ENCODE results near the gene MYO19.

Gene MYO19

DNA sequence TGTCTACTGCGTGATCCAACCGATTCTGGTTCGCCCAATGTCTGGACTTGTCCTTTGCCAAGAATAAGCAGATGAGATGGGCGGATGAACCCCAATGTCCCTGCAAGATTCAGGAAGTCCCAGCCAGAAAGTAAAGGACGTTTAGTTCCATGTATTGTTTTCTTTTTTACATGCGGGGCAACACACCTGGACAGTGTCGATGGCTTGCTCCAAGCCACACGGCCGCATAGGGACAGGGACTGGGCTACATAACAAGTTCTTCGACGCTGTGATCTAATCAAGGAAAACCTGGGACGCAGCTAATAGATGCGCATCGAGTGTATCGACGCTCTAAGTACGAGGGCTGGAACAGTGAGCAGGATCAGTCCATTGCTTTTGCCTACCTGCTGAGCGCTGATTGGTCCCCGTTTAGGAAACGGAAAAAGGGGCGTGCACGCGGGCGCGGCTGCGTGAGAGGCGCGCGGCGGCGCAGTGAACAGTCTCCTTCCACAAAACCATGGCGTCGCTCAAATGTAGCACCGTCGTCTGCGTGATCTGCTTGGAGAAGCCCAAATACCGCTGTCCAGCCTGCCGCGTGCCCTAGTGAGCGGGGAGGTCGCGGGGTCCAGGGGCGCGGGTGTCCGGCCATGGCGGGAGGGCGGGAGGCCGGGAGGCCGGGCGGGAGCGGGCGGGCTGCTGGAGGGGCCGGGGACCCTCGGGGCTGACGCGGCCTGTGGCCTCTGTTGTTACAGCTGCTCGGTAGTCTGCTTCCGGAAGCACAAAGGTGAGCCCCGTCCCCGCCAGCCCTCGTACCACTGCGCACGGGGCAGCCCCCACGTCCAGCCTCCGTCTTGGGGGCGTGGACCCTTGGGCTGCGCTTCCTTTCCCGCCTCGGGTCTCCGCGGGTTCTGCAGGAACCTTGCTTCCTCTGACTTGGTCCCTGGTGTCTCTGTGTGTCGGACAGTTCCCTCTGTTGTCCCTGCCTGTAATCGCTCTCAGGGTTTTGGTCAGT is 48.2 kb downstream of the MYO19 start, which contains the start of gene ZNHIT3 (continued):
- no peak for TF ChIP-seq ZNF707 (tag by site-specific recombination; IDR thresholded peaks at IDR 0.05)

DNA sequence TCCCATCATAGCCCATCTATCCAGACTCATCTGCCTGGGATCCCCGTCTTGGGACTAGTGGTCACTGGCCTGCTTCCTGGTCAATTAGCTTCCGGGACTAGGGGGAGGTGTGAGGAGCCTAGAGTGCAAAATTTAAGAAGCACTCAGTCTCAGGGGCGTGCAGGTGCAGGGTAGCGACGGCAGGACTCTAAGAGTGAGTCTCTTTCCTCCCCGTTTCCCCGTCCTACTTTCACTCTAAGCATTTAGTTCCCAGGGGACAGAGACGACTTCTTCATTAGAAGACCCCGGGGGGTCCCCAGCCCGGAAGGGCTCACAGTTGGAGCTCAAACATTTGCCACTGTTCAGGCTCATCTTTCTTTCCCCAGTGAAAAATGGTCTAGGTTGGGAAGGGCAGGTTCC is 48.9 kb downstream of the MYO19 start:
- Histone ChIP-seq H3K4me1 (ENCODE audit: control insufficient read depth, insufficient read depth, low read length) (no peaks in the 10 kb centered on the region), H3K4me3 (ENCODE audit: low read depth, low read length) (peak overlapping the region; percentile 94), H3K9me3 (ENCODE audit: control insufficient read depth, insufficient read depth, low read depth, low read length) (no peaks in the 10 kb centered on the region), H3K27ac (ENCODE audit: extremely low read depth, low read depth, low read length) (no peak overlapping the region), H3K36me3 (ENCODE audit: control insufficient read depth in 2 of 2, insufficient read depth in 1 of 2, low read length in 2 of 2) (peaks cover 18 to 26% of the 10 kb centered on the region in 2 experiments)
- TF ChIP-seq ZNF600 (tag by site-specific recombination; IDR thresholded peaks at IDR 0.05), result no peak
- TF ChIP-seq ZFP41 (tag by site-specific recombination; IDR thresholded peaks at IDR 0.05; ENCODE audit: borderline replicate concordance), result no peak
- peak; percentile 19; the same call in 1 of the 2 replicates for TF ChIP-seq GLIS1 (tag by site-specific recombination; IDR thresholded peaks at IDR 0.05)
- no peak for TF ChIP-seq GLI4 (tag by site-specific recombination; IDR thresholded peaks at IDR 0.05)
- no peak for TF ChIP-seq ZNF701 (tag by site-specific recombination; IDR thresholded peaks at IDR 0.05)
- ChIA-PET CTCF (interaction anchor here (0.6 to 1.9 kb wide), 3 partner anchors 70 to 517 kb away, joined by 3 to 12 read pairs (median 3); no protein-coding TSS in a partner anchor), POLR2A (interaction anchor here (0.6 to 1.6 kb wide), 8 partner anchors 9 to 677 kb away, joined by 3 to 9 read pairs (median 4); partner anchors contain the start of genes GGNBP2, LYZL6 and TAF15)

GRCh38 chr17:36485027-36485426 is 49.6 kb downstream of the MYO19 start:
- ChIA-PET CTCF (interaction anchor here (1.0 to 1.9 kb wide), 5 partner anchors 336 to 538 kb away, joined by 3 to 12 read pairs (median 4); no protein-coding TSS in a partner anchor), POLR2A (interaction anchor here (0.6 to 1.6 kb wide), 2 partner anchors 561 to 676 kb away, joined by 3 to 5 read pairs; partner anchors contain the start of gene TAF15)
- H3K36me3 ChIP-seq (ENCODE audit: control insufficient read depth in 2 of 2, insufficient read depth in 1 of 2, low read length in 2 of 2), result peaks cover 15 to 20% of the 10 kb centered on the region in 2 experiments
- H3K4me1 ChIP-seq (ENCODE audit: control insufficient read depth, insufficient read depth, low read length), result no peaks in the 10 kb centered on the region
- no peak overlapping the region for H3K4me3 ChIP-seq (ENCODE audit: low read depth, low read length)
- no peaks in the 10 kb centered on the region for H3K9me3 ChIP-seq (ENCODE audit: control insufficient read depth, insufficient read depth, low read depth, low read length)
- no peak overlapping the region for H3K27ac ChIP-seq (ENCODE audit: extremely low read depth, low read depth, low read length)
- TF ChIP-seq ZNF473 (tag by site-specific recombination; IDR thresholded peaks at IDR 0.05) (no peak), ZNF76 (tag by site-specific recombination; IDR thresholded peaks at IDR 0.05; ENCODE audit: borderline replicate concordance, low read depth) (no peak), KLF10 (tag by site-specific recombination; IDR thresholded peaks at IDR 0.05) (no peak), ZNF169 (tag by site-specific recombination; IDR thresholded peaks at IDR 0.05) (no peak), ZNF248 (tag by site-specific recombination; IDR thresholded peaks at IDR 0.05) (no peak), ZNF558 (tag by site-specific recombination; IDR thresholded peaks at IDR 0.05) (no peak), ZNF266 (tag by site-specific recombination; IDR thresholded peaks at IDR 0.05; ENCODE audit: low read depth) (no peak), PBX3 (CRISPR knock-in tag; IDR thresholded peaks at IDR 0.05) (no peak), ZNF138 (tag by site-specific recombination; IDR thresholded peaks at IDR 0.05; ENCODE audit: borderline replicate concordance) (no peak), ZNF488 (tag by site-specific recombination; IDR thresholded peaks at IDR 0.05) (no peak), ZNF692 (tag by site-specific recombination; IDR thresholded peaks at IDR 0.05) (no peak), ZNF600 (tag by site-specific recombination; IDR thresholded peaks at IDR 0.05) (no peak), SP7 (tag by site-specific recombination; IDR thresholded peaks at IDR 0.05) (no peak), KLF8 (tag by site-specific recombination; IDR thresholded peaks at IDR 0.05) (no peak), ZBTB26 (tag by site-specific recombination; optimal IDR thresholded peaks at IDR 0.05) (no peak)
- TF ChIP-seq, protein P1, sequence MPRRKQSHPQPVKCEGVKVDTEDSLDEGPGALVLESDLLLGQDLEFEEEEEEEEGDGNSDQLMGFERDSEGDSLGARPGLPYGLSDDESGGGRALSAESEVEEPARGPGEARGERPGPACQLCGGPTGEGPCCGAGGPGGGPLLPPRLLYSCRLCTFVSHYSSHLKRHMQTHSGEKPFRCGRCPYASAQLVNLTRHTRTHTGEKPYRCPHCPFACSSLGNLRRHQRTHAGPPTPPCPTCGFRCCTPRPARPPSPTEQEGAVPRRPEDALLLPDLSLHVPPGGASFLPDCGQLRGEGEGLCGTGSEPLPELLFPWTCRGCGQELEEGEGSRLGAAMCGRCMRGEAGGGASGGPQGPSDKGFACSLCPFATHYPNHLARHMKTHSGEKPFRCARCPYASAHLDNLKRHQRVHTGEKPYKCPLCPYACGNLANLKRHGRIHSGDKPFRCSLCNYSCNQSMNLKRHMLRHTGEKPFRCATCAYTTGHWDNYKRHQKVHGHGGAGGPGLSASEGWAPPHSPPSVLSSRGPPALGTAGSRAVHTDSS (tag by site-specific recombination; IDR thresholded peaks at IDR 0.05), result no peak
- TF ChIP-seq, protein P2, sequence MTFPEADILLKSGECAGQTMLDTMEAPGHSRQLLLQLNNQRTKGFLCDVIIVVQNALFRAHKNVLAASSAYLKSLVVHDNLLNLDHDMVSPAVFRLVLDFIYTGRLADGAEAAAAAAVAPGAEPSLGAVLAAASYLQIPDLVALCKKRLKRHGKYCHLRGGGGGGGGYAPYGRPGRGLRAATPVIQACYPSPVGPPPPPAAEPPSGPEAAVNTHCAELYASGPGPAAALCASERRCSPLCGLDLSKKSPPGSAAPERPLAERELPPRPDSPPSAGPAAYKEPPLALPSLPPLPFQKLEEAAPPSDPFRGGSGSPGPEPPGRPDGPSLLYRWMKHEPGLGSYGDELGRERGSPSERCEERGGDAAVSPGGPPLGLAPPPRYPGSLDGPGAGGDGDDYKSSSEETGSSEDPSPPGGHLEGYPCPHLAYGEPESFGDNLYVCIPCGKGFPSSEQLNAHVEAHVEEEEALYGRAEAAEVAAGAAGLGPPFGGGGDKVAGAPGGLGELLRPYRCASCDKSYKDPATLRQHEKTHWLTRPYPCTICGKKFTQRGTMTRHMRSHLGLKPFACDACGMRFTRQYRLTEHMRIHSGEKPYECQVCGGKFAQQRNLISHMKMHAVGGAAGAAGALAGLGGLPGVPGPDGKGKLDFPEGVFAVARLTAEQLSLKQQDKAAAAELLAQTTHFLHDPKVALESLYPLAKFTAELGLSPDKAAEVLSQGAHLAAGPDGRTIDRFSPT (tag by site-specific recombination; IDR thresholded peaks at IDR 0.05), result no peak

All from HEK293 (cell line).